Measurements from ENCODE around the gene PPP1R13B.
"Not testable (repeated sequence)": the region's sequence is repeated elsewhere in the genome, so short reads cannot be mapped to it uniquely, and the experiment has no call there.

The PPP1R13B gene

GRCh38 chr14:103856607-103857006 is 9.2 kb upstream of the PPP1R13B start:
- no peak for DNase-seq

- DNase-seq: no peak
Measured at GRCh38 chr14:103856105-103856504, 8.7 kb upstream of the PPP1R13B start.

- no peak for DNase-seq
Measured at GRCh38 chr14:103855734-103856095, 8.3 kb upstream of the PPP1R13B start.

GRCh38 chr14:103854822-103855733 is 7.7 kb upstream of the PPP1R13B start:
- DNase-seq: no peak

GRCh38 chr14:103854017-103854808 is 6.8 kb upstream of the PPP1R13B start:
- DNase-seq: no peak

- no peak for DNase-seq
Measured at GRCh38 chr14:103849151-103849886, 1.9 kb upstream of the PPP1R13B start.

GRCh38 chr14:103848175-103849077 is 1.1 kb upstream of the PPP1R13B start:
- no peak for DNase-seq

GRCh38 chr14:103846543-103847450 is 578 bp downstream of the PPP1R13B start:
- DNase-seq: no peak

GRCh38 chr14:103846097-103846496 is 1.3 kb downstream of the PPP1R13B start:
- DNase-seq: no peak

GRCh38 chr14:103845327-103845726 is 2.0 kb downstream of the PPP1R13B start:
- DNase-seq: no peak

- not testable (repeated sequence) for DNase-seq
Measured at GRCh38 chr14:103841265-103841664, 6.1 kb downstream of the PPP1R13B start.

GRCh38 chr14:103840014-103840413 is 7.4 kb downstream of the PPP1R13B start:
- no peak for DNase-seq

GRCh38 chr14:103839579-103839978 is 7.8 kb downstream of the PPP1R13B start:
- DNase-seq: no peak

GRCh38 chr14:103838117-103838516 is 9.3 kb downstream of the PPP1R13B start:
- no peak for DNase-seq

- no peak for DNase-seq
Measured at GRCh38 chr14:103836976-103837725, 10.2 kb downstream of the PPP1R13B start.

- no peak for DNase-seq
Measured at GRCh38 chr14:103834956-103835355, 12.4 kb downstream of the PPP1R13B start.

- DNase-seq: no peak
Measured at GRCh38 chr14:103833711-103834110, 13.7 kb downstream of the PPP1R13B start.

GRCh38 chr14:103832046-103832445 is 15.3 kb downstream of the PPP1R13B start:
- no peak for DNase-seq

- DNase-seq: no peak
Measured at GRCh38 chr14:103830511-103831270, 16.7 kb downstream of the PPP1R13B start.

Measured in fibroblast of upper back skin (primary cell).